Hepatocyte (in vitro differentiated cells): Measurements from ENCODE around the gene ALOX12. TPM values are rescaled to one million over a fixed set of nuclear protein-coding genes. Genes with fewer than 3 reads are reported as not detected.

Experiments used
- DNase-seq: peaks from one replicate; pipeline ENCODE4 v3.0.0-alpha.2; 2016; ENCODE audit warnings: low spot score
- H2AFZ ChIP-seq: fragments of 200-600 bp; sonication (generic); 2 replicates; pipeline ENCODE4 v1.6.0; 2016; ENCODE audit warnings: antibody characterized with exemption, mild to moderate bottlenecking
- H3K27ac ChIP-seq: fragments of 200-600 bp; sonication (generic); 2 replicates; pipeline ENCODE4 v1.5.1; 2016; ENCODE audit warnings: mild to moderate bottlenecking
- H3K27me3 ChIP-seq: fragments of 200-600 bp; sonication (generic); 2 replicates; pipeline ENCODE4 v1.6.1; 2016
- H3K36me3 ChIP-seq: fragments of 200-600 bp; sonication (generic); replicated peaks from 2 replicates; pipeline ENCODE4 v1.5.1; 2016; ENCODE audit warnings: low read depth; ENCODE audit not compliant: insufficient read depth
- H3K4me1 ChIP-seq: fragments of 200-600 bp; sonication (generic); 2 replicates; pipeline ENCODE4 v1.5.1; 2016; ENCODE audit warnings: mild to moderate bottlenecking, moderate library complexity; ENCODE audit not compliant: insufficient read depth
- H3K4me2 ChIP-seq: fragments of 200-600 bp; sonication (generic); 2 replicates; pipeline ENCODE4 v1.6.0; 2016
- H3K4me3 ChIP-seq: fragments of 200-600 bp; sonication (generic); 2 replicates; pipeline ENCODE4 v1.5.1; 2016; ENCODE audit warnings: mild to moderate bottlenecking
- H3K79me2 ChIP-seq: fragments of 200-600 bp; sonication (generic); 2 replicates; pipeline ENCODE4 v1.6.0; 2017; ENCODE audit warnings: mild to moderate bottlenecking
- H3K9me2 ChIP-seq: fragments of 200-600 bp; sonication (generic); replicated peaks from 2 replicates; pipeline ENCODE4 v1.6.0; 2017; ENCODE audit warnings: mild to moderate bottlenecking; ENCODE audit not compliant: insufficient read depth
- H3K9me3 ChIP-seq: fragments of 200-600 bp; sonication (generic); 2 replicates; pipeline ENCODE4 v1.5.1; 2016; ENCODE audit warnings: low read depth, mild to moderate bottlenecking
- H4K20me1 ChIP-seq: fragments of 200-600 bp; sonication (generic); 2 replicates; pipeline ENCODE4 v1.6.0; 2016; ENCODE audit warnings: mild to moderate bottlenecking; ENCODE audit not compliant: insufficient read depth, poor library complexity, severe bottlenecking
- EZH2 ChIP-seq: fragments of 200-600 bp; sonication (generic); IDR thresholded peaks from 2 replicates; pipeline ENCODE4 v1.6.1; 2016; ENCODE audit warnings: antibody characterized with exemption, mild to moderate bottlenecking, borderline replicate concordance
- EZH2phosphoT487 ChIP-seq: fragments of 200-600 bp; sonication (generic); IDR thresholded peaks from one replicate; pipeline ENCODE4 v1.6.1; 2018; ENCODE audit warnings: antibody characterized with exemption, mild to moderate bottlenecking, low read depth, moderate library complexity; ENCODE audit not compliant: unreplicated experiment, severe bottlenecking
- WGBS: methylation state at CpG from one replicate; pipeline ENCODE4 v1.1.6; 2016; ENCODE audit warnings: low lambda C conversion rate; ENCODE audit errors: missing lambda C conversion rate; 5-methylcytosine and 5-hydroxymethylcytosine counted together
- polyA plus RNA-seq: library from polyadenylated mRNA; unstranded; fragments of >200 nt; fragmentation: Nextera tagmentation; extraction: Ambion mirVana; gene quantifications from 2 replicates; pipeline ENCODE4 v1.2.1, GENCODE V29; 2016
- total RNA-seq: library from RNA; depleted of rRNA; stranded (reverse); fragments of >200 nt; gene quantifications from 2 replicates; pipeline ENCODE4 v1.2.3, GENCODE V29; 2014
- TF ChIP-seq, protein P1 (sequence below): fragments of 200-600 bp; sonication (generic); IDR thresholded peaks from 2 replicates; pipeline ENCODE4 v1.5.1; 2016; ENCODE audit warnings: antibody characterized with exemption, mild to moderate bottlenecking; ENCODE audit not compliant: poor library complexity

The ALOX12 gene
- total and polyA plus RNA-seq, 2 experiments from 2014 or later: 0.33 TPM; not detected in 1

DNA sequence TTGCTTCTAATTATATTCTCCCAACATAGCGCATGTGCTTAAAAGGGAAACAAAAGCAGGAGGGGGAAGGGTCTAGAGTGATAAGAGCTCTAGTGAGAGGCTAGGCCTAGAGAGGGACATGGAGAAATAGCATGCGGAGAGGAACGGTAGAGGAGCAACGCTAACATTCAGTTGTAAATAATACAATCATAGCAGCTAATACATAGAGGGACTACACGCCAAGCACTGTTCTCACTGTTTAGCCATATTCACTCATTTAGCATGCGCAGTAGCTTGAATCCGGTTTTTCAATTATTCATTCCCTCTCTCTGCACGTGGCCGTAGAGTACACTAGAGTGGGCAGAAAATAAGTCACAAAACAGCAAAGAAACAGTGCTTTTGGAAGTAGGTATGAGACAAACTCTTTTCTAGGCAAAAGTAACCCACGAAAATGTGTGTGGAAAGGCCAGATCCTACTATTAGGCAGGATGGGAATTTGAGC is 1.7 kb upstream of the ALOX12 start:
- H3K4me3 ChIP-seq: no peak overlapping the region
- H2AFZ ChIP-seq: no peak overlapping the region
- no peaks in the 10 kb centered on the region for H3K36me3 ChIP-seq
- no peaks in the 10 kb centered on the region for H3K79me2 ChIP-seq
- no peaks in the 10 kb centered on the region for H3K27me3 ChIP-seq
- TF ChIP-seq EZH2phosphoT487 (no peak), EZH2 (no peak)
- TF ChIP-seq, protein P1, sequence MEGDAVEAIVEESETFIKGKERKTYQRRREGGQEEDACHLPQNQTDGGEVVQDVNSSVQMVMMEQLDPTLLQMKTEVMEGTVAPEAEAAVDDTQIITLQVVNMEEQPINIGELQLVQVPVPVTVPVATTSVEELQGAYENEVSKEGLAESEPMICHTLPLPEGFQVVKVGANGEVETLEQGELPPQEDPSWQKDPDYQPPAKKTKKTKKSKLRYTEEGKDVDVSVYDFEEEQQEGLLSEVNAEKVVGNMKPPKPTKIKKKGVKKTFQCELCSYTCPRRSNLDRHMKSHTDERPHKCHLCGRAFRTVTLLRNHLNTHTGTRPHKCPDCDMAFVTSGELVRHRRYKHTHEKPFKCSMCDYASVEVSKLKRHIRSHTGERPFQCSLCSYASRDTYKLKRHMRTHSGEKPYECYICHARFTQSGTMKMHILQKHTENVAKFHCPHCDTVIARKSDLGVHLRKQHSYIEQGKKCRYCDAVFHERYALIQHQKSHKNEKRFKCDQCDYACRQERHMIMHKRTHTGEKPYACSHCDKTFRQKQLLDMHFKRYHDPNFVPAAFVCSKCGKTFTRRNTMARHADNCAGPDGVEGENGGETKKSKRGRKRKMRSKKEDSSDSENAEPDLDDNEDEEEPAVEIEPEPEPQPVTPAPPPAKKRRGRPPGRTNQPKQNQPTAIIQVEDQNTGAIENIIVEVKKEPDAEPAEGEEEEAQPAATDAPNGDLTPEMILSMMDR: no peak
- H3K4me2 ChIP-seq: no peak overlapping the region
- no peaks in the 10 kb centered on the region for H3K9me2 ChIP-seq
- DNase-seq: no peak
- H3K4me1 ChIP-seq: peaks cover 10% of the 10 kb centered on the region
- H4K20me1 ChIP-seq: no peaks in the 10 kb centered on the region
- H3K9me3 ChIP-seq: no peaks in the 10 kb centered on the region
- H3K27ac ChIP-seq: no peak overlapping the region
- WGBS: 92% methylated on average over 10 of the region's 10 CpGs

DNA sequence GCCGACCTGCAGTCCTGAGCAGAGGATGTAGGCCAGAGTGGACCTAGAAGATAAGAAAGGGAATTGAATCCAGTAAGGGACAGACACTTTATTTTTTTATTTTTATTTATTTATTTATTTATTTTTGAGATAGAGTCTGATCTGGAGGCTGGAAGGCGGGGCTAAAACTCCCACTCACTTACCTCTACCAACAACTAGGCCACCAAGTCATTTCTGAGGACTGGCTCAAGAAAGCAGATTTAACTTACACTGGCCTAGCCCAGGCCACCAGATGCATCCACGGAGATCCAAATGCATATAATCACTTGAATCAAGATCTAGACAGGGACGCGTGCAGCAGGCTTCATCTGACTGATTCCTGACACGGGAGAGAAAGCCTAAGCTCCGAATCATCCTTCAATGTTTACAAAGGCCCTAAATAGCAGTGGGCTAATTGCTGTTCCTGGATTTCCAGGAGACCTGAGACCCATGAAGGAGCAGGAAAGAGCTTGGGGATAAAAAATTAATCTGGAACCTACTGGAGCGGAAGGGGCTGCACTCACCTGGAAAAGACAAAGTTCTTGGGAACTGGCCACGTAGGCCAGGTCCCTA is 1.1 kb upstream of the ALOX12 start:
- no peaks in the 10 kb centered on the region for H3K79me2 ChIP-seq
- H3K4me1 ChIP-seq: peaks cover 10% of the 10 kb centered on the region
- no peak overlapping the region for H2AFZ ChIP-seq
- TF ChIP-seq EZH2phosphoT487 (no peak), EZH2 (no peak)
- TF ChIP-seq, protein P1: no peak
- no peak overlapping the region for H3K4me3 ChIP-seq
- H3K9me2 ChIP-seq: no peaks in the 10 kb centered on the region
- no peak overlapping the region for H3K27ac ChIP-seq
- H3K36me3 ChIP-seq: no peaks in the 10 kb centered on the region
- WGBS: 71% methylated on average over 9 of the region's 9 CpGs
- no peak overlapping the region for H3K4me2 ChIP-seq
- no peaks in the 10 kb centered on the region for H3K27me3 ChIP-seq
- H4K20me1 ChIP-seq: no peaks in the 10 kb centered on the region
- DNase-seq: no peak
- no peaks in the 10 kb centered on the region for H3K9me3 ChIP-seq

DNA sequence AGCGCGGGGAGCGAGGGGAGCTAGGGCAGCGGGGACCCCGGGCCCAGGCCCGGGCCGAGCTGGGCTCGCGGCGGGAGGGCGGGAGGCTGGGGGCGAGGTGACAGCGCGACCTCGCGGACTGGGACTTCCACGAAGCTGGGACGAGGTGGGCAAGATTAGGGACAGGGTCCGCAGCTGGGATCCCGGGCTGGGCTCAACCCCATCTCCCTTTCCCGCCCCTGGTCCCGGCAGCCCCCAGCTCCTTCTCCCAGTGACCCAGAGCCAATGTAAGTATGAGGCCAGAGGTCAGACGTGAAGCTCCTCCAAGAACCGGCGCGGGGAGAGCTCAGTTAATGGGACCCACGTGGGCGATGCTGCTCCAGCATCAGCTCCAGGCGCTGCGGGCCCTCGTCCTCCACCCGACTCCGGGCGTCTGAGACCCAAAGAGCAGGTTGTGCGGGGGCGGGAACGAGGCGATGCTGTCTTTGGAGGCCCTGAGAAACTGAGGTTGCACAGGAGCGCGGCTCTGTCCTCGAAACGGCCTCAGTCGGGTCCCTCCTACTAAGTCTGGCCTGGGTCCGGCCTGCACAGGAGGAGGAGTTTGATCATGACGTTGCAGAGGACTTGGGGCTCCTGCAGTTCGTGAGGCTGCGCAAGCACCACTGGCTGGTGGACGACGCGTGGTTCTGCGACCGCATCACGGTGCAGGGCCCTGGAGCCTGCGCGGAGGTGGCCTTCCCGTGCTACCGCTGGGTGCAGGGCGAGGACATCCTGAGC is 585 bp downstream of the ALOX12 start:
- H3K79me2 ChIP-seq: no peaks in the 10 kb centered on the region
- no peak overlapping the region for H3K4me3 ChIP-seq
- no peaks in the 10 kb centered on the region for H3K36me3 ChIP-seq

More for the DNA sequence above, 585 bp downstream of the ALOX12 start:
- Histone ChIP-seq H3K9me2 (no peaks in the 10 kb centered on the region), H3K27me3 (no peaks in the 10 kb centered on the region), H4K20me1 (no peaks in the 10 kb centered on the region), H3K27ac (no peak overlapping the region), H3K9me3 (no peaks in the 10 kb centered on the region), H3K4me1 (peaks cover 10% of the 10 kb centered on the region), H3K4me2 (peak overlapping the region; percentile 88), H2AFZ (no peak overlapping the region)
- TF ChIP-seq, protein P1: no peak
- TF ChIP-seq EZH2phosphoT487: no peak
- TF ChIP-seq EZH2: no peak
- no peak for DNase-seq
- WGBS: 82% methylated on average over 40 of the region's 58 CpGs
